GM19397 (cell line): ENCODE measurements around the gene PCNP.
"Not testable (repeated sequence)": the region's sequence is repeated elsewhere in the genome, so short reads cannot be mapped to it uniquely, and the experiment has no call there.

Source experiments
- ATAC-seq: cut with Tn5 transposase; IDR thresholded peaks from one replicate; pipeline ENCODE4 v1.9.1; 2021; ENCODE audit warnings: mild to moderate bottlenecking, moderate library complexity; ENCODE audit not compliant: unreplicated experiment

PCNP gene

GRCh38 chr3:101631098-101631796 lies 57.3 kb downstream of the PCNP start:
- ATAC-seq: no peak

GRCh38 chr3:101631959-101632358 lies 58.0 kb downstream of the PCNP start:
- not testable (repeated sequence) for ATAC-seq

GRCh38 chr3:101632586-101632985 lies 58.6 kb downstream of the PCNP start:
- ATAC-seq: no peak

DNA sequence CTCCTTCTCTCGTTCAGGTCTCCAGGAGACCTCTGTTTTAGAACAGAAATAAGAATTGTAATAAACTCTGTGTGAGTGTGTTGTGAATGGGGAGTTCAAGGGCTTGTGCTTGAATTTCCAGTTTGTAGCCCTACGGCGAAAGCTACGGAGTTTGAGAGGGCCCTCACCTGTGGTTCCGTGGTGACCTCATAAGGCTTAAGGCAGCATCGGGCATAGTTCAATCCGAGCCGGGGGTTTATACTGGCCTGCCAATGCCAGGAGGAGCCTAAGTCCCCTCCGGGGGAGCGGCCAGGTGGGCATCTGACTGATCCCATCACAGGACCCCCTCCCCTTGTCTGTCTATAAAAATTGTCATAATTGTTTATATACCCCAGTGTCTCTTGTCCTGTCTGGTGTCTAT lies 59.2 kb downstream of the PCNP start:
- ATAC-seq: no peak

DNA sequence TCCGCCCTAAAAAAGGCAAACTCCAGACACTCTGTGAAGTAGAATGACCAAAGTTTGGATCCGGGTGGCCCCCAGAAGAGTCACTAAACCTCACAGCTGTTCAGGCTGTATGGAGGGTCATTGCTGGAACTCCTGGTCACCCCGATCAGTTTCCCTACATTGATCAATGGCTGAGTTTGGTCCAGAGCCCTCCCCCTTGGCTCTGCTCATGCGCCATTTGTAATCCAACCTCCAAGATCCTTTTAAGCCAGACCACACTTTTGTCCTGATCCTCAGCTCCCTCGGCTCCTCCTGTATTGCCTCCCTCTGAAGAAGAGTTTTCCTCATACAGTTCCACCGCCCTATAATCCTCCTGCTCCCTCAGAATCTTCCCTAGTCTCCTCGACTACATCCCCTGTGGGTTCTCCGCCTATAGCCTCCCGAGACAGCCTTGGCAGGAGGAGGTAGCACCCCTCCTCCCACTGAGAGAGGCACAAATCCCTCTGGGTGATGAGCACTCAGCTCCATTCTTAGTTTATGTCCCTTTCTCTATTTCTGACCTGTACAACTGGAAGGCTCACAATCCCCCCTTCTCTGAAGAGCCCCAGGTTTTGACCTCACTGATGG lies 60.7 kb downstream of the PCNP start:
- no peak for ATAC-seq

- no peak for ATAC-seq
These were observed 61.4 kb downstream of the PCNP start for GRCh38 chr3:101635345-101635744.

- ATAC-seq: peak; percentile 86
These were observed 62.2 kb downstream of the PCNP start for GRCh38 chr3:101635954-101636798.

DNA sequence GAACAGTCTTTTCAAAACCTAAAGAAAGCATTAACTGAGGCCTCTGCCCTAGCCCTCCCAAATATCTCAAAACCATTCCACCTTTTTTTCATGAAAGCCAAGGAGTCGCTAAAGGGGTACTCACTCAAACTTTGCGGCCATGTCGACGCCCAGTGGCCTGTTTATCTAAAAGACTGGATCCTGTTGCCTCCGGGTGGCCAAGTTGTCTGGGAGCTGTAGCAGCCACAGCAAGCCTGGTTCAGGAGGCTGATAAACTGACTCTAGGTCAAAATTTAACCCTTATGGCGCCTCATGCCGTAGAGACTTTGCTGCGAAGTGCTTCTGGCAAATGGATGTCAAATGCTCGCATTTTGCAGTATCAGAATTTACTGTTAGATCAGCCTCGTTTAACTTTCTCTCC lies 63.5 kb downstream of the PCNP start:
- no peak for ATAC-seq

- ATAC-seq: no peak
These were observed 64.3 kb downstream of the PCNP start for GRCh38 chr3:101638261-101638745.

- no peak for ATAC-seq
These were observed 65.4 kb downstream of the PCNP start for GRCh38 chr3:101639280-101639963.

GRCh38 chr3:101640256-101640655 lies 66.3 kb downstream of the PCNP start:
- ATAC-seq: no peak

DNA sequence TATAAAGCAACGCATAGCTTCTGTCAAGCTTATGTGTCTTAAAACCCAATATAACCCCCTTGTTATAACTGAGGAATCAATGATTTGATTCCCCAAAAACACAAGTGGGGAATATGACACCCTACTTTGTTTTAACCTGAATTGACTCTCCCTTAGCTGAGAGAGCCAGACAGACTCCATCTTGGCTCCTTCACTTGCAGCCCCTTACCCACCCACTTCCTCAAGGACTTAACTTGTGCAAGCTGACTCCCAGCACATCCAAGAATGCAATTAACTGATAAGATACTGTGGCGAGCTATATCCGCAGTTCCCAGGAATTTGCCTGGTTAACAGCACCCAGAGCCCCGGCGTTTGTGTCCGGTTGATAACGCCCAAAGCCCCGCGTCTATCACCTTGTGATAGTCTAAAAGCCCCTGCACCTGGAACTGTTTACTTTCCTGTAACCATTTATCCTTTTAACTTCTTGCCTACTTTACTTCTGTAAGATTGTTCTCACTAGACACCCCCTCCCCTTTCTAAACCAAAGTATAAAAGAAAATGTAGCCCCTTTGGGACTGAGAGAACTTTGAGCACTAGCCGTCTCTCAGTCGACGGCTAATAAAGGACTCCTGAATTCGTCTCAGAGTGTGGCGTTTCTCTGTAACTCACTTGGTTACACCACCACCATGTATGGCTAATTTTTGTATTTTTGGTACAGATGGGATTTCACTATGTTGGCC lies 67.6 kb downstream of the PCNP start:
- not testable (repeated sequence) for ATAC-seq

GRCh38 chr3:101642441-101642840 lies 68.5 kb downstream of the PCNP start:
- no peak for ATAC-seq

GRCh38 chr3:101643009-101643844 lies 69.2 kb downstream of the PCNP start:
- ATAC-seq: no peak
